Measurements from ENCODE around the gene ECE1. TPM values are rescaled to one million over a fixed set of nuclear protein-coding genes. Genes with fewer than 3 reads are reported as not detected.

ECE1 gene
- total RNA-seq (2022; extraction: Qiagen RNA extraction) = 52.3 to 64.4 TPM (median 59.9 TPM) in 5 replicates

DNA sequence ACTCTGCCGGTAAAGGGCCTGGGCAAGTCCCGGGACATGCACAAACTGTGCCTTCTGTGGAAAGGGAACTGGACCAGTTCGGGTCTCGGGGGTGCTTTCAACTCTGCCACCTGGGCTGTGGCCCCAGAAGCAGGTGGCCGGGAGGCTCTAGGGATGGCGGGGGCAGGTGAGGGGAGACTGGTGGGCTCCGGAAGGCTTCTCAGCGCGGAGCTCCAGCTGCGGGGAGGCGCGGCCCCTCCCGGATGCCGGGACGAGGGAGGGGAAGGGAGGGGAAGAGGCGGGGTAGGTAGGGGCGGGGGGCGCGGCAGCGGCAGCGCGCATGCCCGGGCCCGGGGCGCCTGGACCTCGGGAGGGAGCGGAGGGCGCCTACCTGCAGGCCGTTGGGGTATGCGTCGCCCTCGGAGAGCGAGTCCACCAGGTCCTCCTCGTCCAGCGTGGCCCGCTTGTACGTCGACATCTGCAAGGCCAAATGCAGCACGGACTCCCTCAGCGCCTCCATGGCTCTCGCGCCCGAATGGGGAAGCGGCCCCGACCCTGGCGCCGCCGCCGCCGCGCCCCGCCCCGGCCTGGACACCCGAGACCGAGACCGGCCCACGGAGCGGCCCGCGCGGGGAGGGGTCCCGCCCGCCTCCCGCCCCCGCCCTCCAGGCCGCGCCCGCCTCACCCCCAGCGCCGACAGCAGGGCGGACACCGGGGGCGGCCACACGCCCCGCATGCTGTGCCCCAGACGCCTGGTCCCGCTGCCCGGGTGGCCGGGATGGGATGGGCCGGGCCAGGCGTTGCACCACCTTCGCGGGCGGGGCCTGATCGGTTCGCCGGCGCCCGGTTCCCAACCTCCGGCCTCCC is at the start of gene ECE1:
Gene ECE1, minus strand, starts transcription at position 764 of the 846 bp plus-strand sequence. Its CDS starts 49 bp downstream, at position 715.

GRCh38 chr1:21176586-21177555 is 113.4 kb downstream of the ECE1 start, which contains the start of gene EIF4G3:
Gene EIF4G3, minus strand, starts transcription at chr1:21176897. Its CDS starts 174,155 bp downstream, at chr1:21002742.

Other genes starting within 250 kb of the ECE1 start
- 16.4 to 19.0 TPM (median 18.4 TPM) in 5 replicates for gene EIF4G3, start 113.6 kb downstream of the ECE1 start, total RNA-seq (2022; extraction: Qiagen RNA extraction)
- gene NBPF3, start 149.7 kb upstream of the ECE1 start, total RNA-seq (2022; extraction: Qiagen RNA extraction) = 5.9 to 8.2 TPM (median 6.5 TPM) in 5 replicates
- 0.41 to 0.67 TPM (median 0.51 TPM) in 5 replicates for gene ALPL, start 219.0 kb upstream of the ECE1 start, total RNA-seq (2022; extraction: Qiagen RNA extraction)